Measurements from ENCODE around the gene KIRREL3. TPM values are rescaled to one million over a fixed set of nuclear protein-coding genes. Genes with fewer than 3 reads are reported as not detected.
"Not testable (repeated sequence)": the region's sequence is repeated elsewhere in the genome, so short reads cannot be mapped to it uniquely, and the experiment has no call there.

Gene KIRREL3
- total and polyA plus RNA-seq, 2 of the 8 experiments (the other 6 are each of a cell fraction or from before 2014, with no cell fraction given), result 0.29 to 0.32 TPM

DNA sequence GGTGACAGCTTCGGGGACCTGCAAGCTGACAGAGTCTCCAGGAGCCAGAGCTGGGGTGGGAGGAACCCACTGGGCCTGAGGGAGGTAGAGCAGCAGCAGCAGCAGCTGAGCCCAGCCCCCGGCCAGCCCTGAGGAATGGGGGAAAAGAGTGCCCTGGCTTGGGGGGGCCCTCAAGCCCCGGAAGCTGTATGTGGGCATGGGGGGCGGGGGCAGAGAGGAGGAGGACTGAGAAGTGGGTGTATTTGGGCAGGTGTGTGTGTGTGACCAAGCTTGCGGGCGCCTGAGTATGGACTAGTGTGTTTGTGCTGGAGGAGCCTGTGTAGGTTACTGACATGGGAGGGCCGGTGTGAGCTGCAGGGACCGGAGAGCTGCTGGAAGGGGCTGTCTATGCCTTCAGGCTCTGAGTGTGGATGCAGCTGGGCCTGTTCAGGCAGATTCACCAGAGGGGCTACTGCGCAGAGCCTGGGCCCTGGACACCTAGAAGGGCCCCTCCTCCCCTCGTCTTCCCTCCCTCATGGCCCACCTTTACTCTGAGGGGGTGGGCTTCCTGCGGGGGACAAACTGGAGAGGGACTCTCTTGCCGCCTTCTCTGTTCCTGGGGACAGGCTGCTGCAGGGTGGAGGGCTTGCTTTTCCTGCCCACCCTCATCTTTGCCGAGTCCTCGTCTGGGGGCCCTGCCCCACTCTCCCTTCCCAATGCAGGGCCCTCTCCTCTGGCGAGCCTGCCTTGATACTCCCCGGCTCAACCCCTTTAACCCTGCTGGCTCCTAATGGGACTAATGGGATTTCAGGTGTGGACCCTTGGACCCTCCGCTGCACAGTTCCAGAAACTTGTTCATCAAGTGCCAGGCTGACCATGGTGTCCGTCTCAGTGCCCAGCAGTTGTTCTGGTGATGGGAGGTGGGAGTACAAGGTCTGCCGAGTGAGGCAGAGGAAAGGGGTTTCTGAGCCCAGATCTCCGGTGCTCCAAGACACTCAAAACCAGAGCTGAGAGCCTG lies 616.9 kb downstream of the KIRREL3 start (continued):
- no peak for TF ChIP-seq NANOG (IDR thresholded peaks at IDR 0.05; ENCODE audit: insufficient read depth, low read depth, low read length, poor library complexity, severe bottlenecking)
- no peak for TF ChIP-seq CBX8 (IDR thresholded peaks at IDR 0.05; ENCODE audit: borderline replicate concordance, low read depth, low read length)
- no peak for TF ChIP-seq KDM5A (IDR thresholded peaks at IDR 0.05; ENCODE audit: low read length)
- no peak for TF ChIP-seq POU5F1 (IDR thresholded peaks at IDR 0.05; ENCODE audit: low read depth, low read length)

GRCh38 chr11:126382641-126383040 lies 617.9 kb downstream of the KIRREL3 start:
- CTCF ChIA-PET (ENCODE audit: partially characterized antibody), result interaction anchor here (0.9 to 1.4 kb wide), 4 partner anchors 10 to 72 kb away, joined by 3 to 7 read pairs (median 4); no protein-coding TSS in a partner anchor
- H3K14ac ChIP-seq (ENCODE audit: insufficient read length); DNase-seq (ENCODE audit: low read depth in 1 of 2, low spot score in 2 of 2); H3K18ac ChIP-seq (ENCODE audit: extremely low read depth, low read length); H2BK15ac ChIP-seq (ENCODE audit: low read length); H3K23ac ChIP-seq (ENCODE audit: insufficient read length); H4K91ac ChIP-seq (replicated peaks; ENCODE audit: insufficient read length, low read length); H3K79me1 ChIP-seq (ENCODE audit: low read depth, low read length); H3K9me3 ChIP-seq (ENCODE audit: insufficient read depth in 2 of 2, low read depth in 1 of 2, low read length in 1 of 2); H3K36me3 ChIP-seq (ENCODE audit: control insufficient read depth in 2 of 4, insufficient read depth in 4 of 4, low read length in 3 of 4); H3K4ac ChIP-seq (replicated peaks; ENCODE audit: insufficient read length, low read depth, low read length); FAIRE-seq; H2BK120ac ChIP-seq (replicated peaks; ENCODE audit: low read depth, low read length); H2BK20ac ChIP-seq (ENCODE audit: low read length); H3K23me2 ChIP-seq (ENCODE audit: low read depth, low read length); H3K27ac ChIP-seq (ENCODE audit: low read depth, low read length); H3K27me3 ChIP-seq (replicated peaks in 1 of 4; ENCODE audit: control insufficient read depth in 3 of 4, extremely low read depth in 1 of 4, insufficient read depth in 3 of 4, low read length in 3 of 4); H3K4me2 ChIP-seq (ENCODE audit: insufficient read depth in 1 of 2, low read depth in 2 of 2, low read length in 2 of 2); H4K8ac ChIP-seq (ENCODE audit: extremely low read depth, insufficient read depth, low read length); H3K79me2 ChIP-seq (ENCODE audit: control insufficient read depth in 1 of 2, insufficient read depth in 2 of 2, low read length in 2 of 2); H2AK5ac ChIP-seq (ENCODE audit: low read depth, low read length); POLR2A ChIA-PET (ENCODE audit: partially characterized antibody); H3K9ac ChIP-seq (replicated peaks in 1 of 4; ENCODE audit: extremely low read depth in 1 of 4, low read depth in 3 of 4, low read length in 3 of 4); H4K20me1 ChIP-seq (replicated peaks in 1 of 2; ENCODE audit: control insufficient read depth in 1 of 2, insufficient read depth in 2 of 2, low read length in 2 of 2); H2BK12ac ChIP-seq (ENCODE audit: low read depth, low read length); H2BK5ac ChIP-seq (ENCODE audit: low read depth, low read length); H4K5ac ChIP-seq (ENCODE audit: insufficient read length, low read depth, low read length); H3K56ac ChIP-seq (replicated peaks; ENCODE audit: insufficient read length, low read depth, low read length); H2AFZ ChIP-seq (ENCODE audit: low read length); H3K4me1 ChIP-seq (replicated peaks in 1 of 4; ENCODE audit: control insufficient read depth in 3 of 4, insufficient read depth in 4 of 4, low read length in 3 of 4); H3K4me3 ChIP-seq (ENCODE audit: extremely low read depth in 1 of 4, insufficient read depth in 2 of 4, low read depth in 3 of 4, low read length in 4 of 4): not testable (repeated sequence)
- 88% methylated on average over 4 of the region's 4 CpGs; no CpG with 5 or more reads in 1 of the 2 experiments for WGBS, 2 experiments (ENCODE audit: extremely low coverage in 1 of 2, insufficient coverage in 1 of 2, insufficient read length in 1 of 2, insufficient replicate concordance in 2 of 2, low coverage in 1 of 2, low lambda C conversion rate in 2 of 2, missing lambda C conversion rate in 1 of 2)

Data from H1 (cell line).